NCI-H69 (cell line): ENCODE data around the gene SELENOT.

Source experiments
- DNase-seq: peaks from one replicate; lab custom pipeline; 2025; lab: John Stamatoyannopoulos, UW

Gene SELENOT

GRCh38 chr3:150663461-150663860 is 60.3 kb downstream of the SELENOT start:
- no peak for DNase-seq

GRCh38 chr3:150666167-150666566 is 63.0 kb downstream of the SELENOT start:
- no peak for DNase-seq

GRCh38 chr3:150673966-150674365 is 70.8 kb downstream of the SELENOT start:
- no peak for DNase-seq

- DNase-seq = no peak
These were observed 72.5 kb downstream of the SELENOT start for GRCh38 chr3:150675587-150675986.
